Frontal cortex (tissue), 4 donors: ENCODE measurements around the gene FBXL14. TPM values are rescaled to one million over a fixed set of nuclear protein-coding genes. Genes with fewer than 3 reads are reported as not detected.

ENCODE experiments used
- DNase-seq, 2 donors: peaks; one replicate each; pipeline ENCODE4 v3.0.0; 2012; ENCODE audit warnings: low spot score in 2 of 2
- FAIRE-seq: peaks from 2 replicates; lab custom pipeline; 2012; peaks lifted over from hg19 to GRCh38; lab: Jason Lieb, UNC
- total RNA-seq: library from RNA; depleted of rRNA; stranded (reverse); fragments of >200 nt; gene quantifications from one replicate; pipeline ENCODE4 v1.2.3, GENCODE V29; 2014
- donor health status: control.
- donor health status: control.
- donor health status: control.

FBXL14 gene
- total RNA-seq, 1 donor from 2014 or later = 17.5 TPM

DNA sequence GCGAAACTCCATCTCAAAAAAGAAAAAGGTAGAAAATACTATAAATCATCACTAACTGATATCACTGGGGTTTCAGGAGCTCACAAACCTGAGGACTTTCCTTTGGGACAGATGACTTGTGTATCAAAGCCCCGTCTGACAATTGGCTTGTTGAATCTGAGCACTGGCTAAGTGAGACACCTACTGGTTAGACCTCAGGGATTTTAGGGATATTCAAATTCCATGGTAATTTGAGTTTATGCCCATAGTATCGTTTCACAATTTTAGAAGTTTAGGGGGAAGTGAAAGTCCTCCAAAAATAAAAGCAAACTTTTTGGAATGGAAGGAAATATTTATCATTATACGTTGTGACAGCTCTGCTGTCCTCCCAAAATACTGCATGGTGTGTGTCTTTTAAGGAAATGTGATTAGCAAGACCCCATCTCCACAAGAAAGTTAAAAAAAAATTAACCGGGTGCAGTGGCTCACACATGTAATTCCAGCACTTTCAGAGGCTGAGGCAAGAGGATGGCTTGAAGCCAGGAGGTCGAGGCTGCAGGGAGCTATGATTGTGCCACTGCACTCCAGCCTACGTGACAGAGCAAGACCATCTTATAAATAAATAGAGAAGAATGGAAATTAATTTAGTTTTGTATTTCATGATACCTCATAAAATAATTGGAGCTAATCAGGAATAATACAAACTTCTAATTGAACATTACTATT lies 49.2 kb downstream of the FBXL14 start:
- FAIRE-seq (no peak), DNase-seq (no peak)

DNA sequence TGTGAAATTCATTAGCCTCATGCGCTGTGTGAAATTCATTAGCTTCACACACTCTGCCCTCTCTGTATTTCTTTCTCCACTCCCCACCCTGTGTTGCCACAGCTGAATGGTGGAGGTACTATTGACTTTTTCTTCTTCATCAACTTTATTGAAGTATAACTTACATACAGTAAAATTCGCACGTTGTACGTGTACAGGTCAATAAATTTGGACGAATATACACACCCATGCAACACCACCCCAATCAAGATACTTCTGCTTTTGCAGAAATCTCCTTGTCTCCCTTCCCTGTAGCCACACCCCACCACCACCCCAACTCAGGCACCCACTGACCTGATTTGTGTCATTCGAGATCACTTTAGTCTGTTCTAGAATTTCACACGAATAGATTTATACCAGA lies 51.8 kb downstream of the FBXL14 start:
- no peak for DNase-seq
- FAIRE-seq = no peak

DNA sequence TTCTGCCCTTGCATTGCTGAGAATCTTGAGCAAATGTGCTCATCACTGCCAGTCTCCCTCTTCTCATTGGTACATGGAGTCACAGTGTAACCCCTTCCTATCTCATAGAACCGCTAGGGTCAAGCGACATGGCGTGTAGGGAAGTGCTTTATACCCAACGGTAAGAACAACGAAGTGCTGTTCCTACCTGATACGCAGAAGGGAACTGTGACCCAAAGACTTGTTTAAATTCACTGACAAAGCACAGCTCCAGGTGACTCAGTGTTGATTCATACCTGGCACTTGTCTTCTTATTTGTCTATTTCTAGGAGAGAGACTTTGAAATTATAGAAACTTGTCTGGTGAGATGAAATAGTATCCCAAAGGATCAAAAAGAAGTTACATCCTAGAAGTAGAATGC lies 53.7 kb downstream of the FBXL14 start:
- DNase-seq = no peak
- FAIRE-seq = no peak

- no peak for FAIRE-seq
- no peak for DNase-seq
These were observed 55.2 kb downstream of the FBXL14 start for GRCh38 chr12:1539135-1539534.

DNA sequence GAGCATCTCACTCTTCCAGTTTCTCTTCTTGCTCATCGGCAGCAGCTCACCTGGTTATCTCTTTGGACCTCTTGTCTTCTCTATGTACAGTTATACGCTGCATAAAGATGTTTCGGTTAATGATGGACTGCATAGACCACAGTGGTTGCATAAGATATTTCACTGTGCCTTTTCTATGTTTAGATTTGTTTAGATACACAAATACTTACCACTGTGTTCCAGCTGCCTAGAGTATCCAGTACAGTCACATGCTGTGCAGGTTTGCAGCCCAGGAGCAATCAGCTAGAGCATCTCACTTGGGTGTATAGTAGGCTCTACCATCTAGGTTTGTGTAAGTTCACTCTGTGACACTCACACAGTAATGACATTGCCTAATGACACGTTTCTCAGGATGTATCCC lies 57.6 kb downstream of the FBXL14 start:
- FAIRE-seq (no peak), DNase-seq (no peak)

DNA sequence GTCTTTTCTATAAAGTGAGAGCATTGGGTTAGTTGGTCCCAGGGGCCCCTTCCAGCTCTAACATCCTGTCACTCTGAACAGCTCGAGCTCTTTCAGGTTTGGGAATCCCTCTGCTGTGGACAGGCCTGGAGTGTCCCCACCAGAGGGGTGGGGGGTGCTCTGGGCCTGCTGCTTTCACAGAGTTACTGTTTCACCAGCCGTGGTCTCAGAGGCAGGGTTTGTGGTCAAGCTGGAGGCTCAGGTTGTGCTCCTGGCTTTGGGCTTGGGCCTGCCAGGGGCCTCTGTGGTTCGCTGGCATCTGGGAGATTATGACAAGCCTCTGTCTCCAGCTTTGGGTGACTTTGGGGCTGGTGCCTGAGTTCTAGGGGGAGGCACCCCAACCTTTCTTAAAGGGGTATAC lies 59.6 kb downstream of the FBXL14 start:
- DNase-seq = no peak
- FAIRE-seq = no peak

GRCh38 chr12:1533602-1534304 lies 60.6 kb downstream of the FBXL14 start:
- DNase-seq = no peak
- FAIRE-seq = no peak

GRCh38 chr12:1533205-1533601 lies 61.2 kb downstream of the FBXL14 start:
- no peak for FAIRE-seq
- no peak for DNase-seq

GRCh38 chr12:1532375-1533165 lies 61.8 kb downstream of the FBXL14 start:
- DNase-seq = no peak
- FAIRE-seq = no peak

DNA sequence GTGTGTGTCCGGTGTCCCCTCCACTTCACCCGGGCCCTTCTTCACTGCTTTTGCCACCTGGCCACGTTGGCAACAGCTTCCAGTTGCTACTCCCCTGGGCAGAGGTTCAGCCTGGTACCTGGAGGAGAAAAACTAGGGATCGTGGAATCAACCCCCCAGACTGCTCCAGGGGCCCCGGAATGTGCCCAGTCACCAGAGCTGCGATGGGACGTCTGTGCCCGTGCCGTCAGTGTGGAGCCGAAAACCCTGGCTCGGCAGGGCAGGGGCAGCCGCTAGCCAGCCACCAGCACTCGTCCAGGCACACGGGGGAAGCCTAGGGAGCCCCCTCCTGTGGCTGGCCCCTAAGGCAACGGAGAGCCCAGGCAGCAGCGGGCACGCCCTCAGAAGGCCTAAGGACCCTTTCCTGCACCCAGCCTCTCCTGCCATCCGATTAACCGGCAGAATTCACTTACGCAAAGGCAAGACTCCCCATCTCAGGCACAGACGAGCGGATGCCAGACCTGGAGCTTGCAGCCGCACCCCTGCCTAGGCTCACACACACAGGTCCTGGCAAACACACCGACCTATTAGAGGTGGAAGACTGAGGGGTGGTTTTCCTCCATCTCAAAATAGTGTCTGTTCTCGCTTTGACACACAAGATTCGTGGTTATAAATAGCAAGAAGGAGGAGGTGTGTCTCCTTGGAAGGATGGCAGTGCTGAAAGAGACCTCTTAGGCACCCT lies 62.6 kb downstream of the FBXL14 start:
- FAIRE-seq (no peak), DNase-seq (no peak)

- DNase-seq (no peak), FAIRE-seq (no peak)
These were observed 63.2 kb downstream of the FBXL14 start for GRCh38 chr12:1531153-1531653.

DNA sequence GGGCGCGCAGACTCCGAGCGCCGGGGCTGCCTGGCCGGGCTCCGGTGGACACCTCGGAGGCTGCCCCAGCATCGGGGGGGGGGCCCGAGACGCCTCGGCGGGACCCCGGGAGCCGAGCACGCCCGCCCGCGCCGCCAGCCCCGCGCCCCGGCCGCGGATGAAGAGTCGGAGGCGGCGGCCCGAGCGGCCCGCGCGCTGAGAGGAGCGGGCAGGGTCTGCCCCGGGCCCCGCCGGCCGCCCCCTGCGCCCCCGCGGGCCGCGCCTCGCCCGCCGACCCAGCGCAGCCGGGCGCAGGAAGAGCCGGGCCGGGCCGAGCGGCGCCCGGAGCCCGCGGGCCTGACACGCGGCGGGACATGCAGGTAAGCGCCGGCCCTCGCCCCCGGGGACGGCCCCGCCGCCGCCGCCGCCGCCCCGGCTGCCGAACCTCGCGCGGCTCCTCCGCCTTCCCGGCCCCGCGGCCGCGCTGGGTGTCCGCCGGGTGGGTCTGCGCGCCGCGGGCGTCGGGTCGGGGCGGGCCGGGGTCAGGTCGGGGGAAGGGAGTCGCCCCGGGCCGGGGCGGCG lies 63.7 kb downstream of the FBXL14 start:
- no peak for FAIRE-seq
- no peak for DNase-seq

GRCh38 chr12:1529862-1530591 lies 64.4 kb downstream of the FBXL14 start:
- peak in 1 of 2 donors; percentile 51 for DNase-seq
- no peak for FAIRE-seq

- FAIRE-seq (no peak), DNase-seq (no peak)
These were observed 65.0 kb downstream of the FBXL14 start for GRCh38 chr12:1529228-1529861.

- FAIRE-seq = no peak
- no peak for DNase-seq
These were observed 65.6 kb downstream of the FBXL14 start for GRCh38 chr12:1528791-1529190.

DNA sequence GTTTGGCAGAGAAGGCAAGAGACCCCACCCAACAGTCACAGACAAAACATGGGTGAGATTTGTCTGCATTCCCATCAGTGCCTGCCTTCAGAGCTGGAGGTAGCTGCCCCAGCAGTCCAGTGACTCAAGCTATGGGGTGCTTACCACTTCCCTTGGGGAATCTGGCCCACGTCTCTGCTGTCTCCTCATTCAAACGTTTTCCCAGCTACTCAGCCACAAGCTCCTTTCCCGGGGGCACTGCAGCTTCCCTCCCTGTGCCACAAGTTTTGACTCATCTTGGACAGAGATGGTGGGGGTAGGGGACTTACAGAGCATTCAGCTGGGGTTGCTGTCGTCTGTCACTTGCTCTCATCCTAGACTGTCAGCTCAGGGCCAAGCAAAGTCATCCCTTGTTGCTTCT lies 66.6 kb downstream of the FBXL14 start:
- FAIRE-seq = no peak
- no peak for DNase-seq

GRCh38 chr12:1525858-1526257 lies 68.5 kb downstream of the FBXL14 start:
- DNase-seq (no peak), FAIRE-seq (no peak)

DNA sequence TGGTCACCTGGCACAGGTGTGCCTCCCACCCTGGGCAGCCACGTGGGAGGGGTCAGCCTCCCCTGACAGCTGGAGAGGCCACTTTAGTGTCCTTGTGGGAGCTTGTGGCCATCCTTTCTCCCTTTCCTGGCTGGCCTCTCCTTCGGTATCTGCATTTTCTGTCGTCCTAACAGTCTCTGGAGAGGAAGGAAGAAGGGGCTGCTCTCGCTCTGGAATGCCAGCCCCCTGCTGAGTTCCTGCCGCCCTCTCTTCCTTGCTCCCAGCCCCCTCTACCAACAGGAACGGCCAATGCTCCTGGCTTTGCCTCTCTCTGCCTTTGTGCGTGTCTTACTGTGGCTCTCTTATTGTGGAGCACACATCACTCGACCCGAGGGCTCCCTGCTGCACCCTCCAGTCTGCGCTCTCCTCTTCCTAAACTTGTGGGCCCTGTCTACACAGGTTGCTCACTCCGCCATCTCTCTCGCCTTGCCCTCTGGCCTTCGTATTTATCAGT lies 70.8 kb downstream of the FBXL14 start:
- no peak for FAIRE-seq
- DNase-seq = no peak
